K562 (cell line): ENCODE data around the gene PAIP1. TPM values are rescaled to one million over a fixed set of nuclear protein-coding genes. Genes with fewer than 3 reads are reported as not detected.

ENCODE experiments used
- CHD2 ChIP-seq: IDR thresholded peaks from 2 replicates; pipeline ENCODE4 v1.6.1; 2011; ENCODE audit warnings: low read depth, low read length
- EGR1 ChIP-seq: fragments of 450-650 bp; conservative IDR thresholded peaks from 2 replicates; pipeline ENCODE4 v1.6.1; 2017; ENCODE audit warnings: mild to moderate bottlenecking
- ELF4 ChIP-seq: fragments of 450-650 bp; formaldehyde crosslinking; IDR thresholded peaks from 2 replicates; pipeline ENCODE4 v1.4.0; 2022; ENCODE audit warnings: missing genetic modification characterization
- GTF2F1 ChIP-seq: IDR thresholded peaks from 2 replicates; pipeline ENCODE4 v1.6.1; 2011; ENCODE audit warnings: low read depth, low read length, improper control_type of control experiment
- KAT8 ChIP-seq: fragments of 450-650 bp; IDR thresholded peaks from 2 replicates; pipeline ENCODE4 v1.6.1; 2016; ENCODE audit warnings: low read depth, mild to moderate bottlenecking
- KLF10 ChIP-seq: fragments of 250-450 bp; sonication (Bioruptor Pico); IDR thresholded peaks from 2 replicates; pipeline ENCODE4 v1.6.1; 2021; ENCODE audit warnings: matching md5 sums
- MAFK ChIP-seq: IDR thresholded peaks from 2 replicates; pipeline ENCODE4 v1.6.1; 2011; ENCODE audit warnings: low read length, improper control_type of control experiment
- MTA3 ChIP-seq: fragments of 450-650 bp; formaldehyde crosslinking; IDR thresholded peaks from 2 replicates; pipeline ENCODE4 v1.6.1; 2017; ENCODE audit warnings: mild to moderate bottlenecking, borderline replicate concordance
- NFXL1 ChIP-seq: fragments of 450-650 bp; formaldehyde crosslinking; IDR thresholded peaks from 2 replicates; pipeline ENCODE4 v1.4.0; 2021; ENCODE audit warnings: mild to moderate bottlenecking
- RBM15 ChIP-seq: fragments of 200-400 bp; formaldehyde crosslinking; IDR thresholded peaks from 2 replicates; pipeline ENCODE4 v1.6.1; 2018; ENCODE audit warnings: mild to moderate bottlenecking, low read length, moderate library complexity; ENCODE audit not compliant: insufficient read depth
- SAP30 ChIP-seq: fragments of 200-600 bp; sonication (generic); IDR thresholded peaks from 2 replicates; pipeline ENCODE4 v1.6.1; 2012; ENCODE audit warnings: borderline replicate concordance, low read depth, mild to moderate bottlenecking, moderate library complexity, low read length, control low read depth, inconsistent platforms; ENCODE audit not compliant: insufficient read depth, poor library complexity, severe bottlenecking
- SIRT6 ChIP-seq: IDR thresholded peaks from one replicate; pipeline ENCODE4 v1.6.1; 2012; ENCODE audit warnings: low read depth, mild to moderate bottlenecking, control low read depth, inconsistent platforms, low read length, moderate library complexity
- ZBTB17 ChIP-seq: fragments of 450-650 bp; formaldehyde crosslinking; IDR thresholded peaks from 2 replicates; pipeline ENCODE4 v1.4.0; 2020; ENCODE audit warnings: mild to moderate bottlenecking
- ZNF121 ChIP-seq: sonication (generic); formaldehyde crosslinking; conservative IDR thresholded peaks from 2 replicates; pipeline ENCODE4 v1.8.0; 2022; ENCODE audit warnings: missing genetic modification reagents
- ZNF263 ChIP-seq: sonication (generic); formaldehyde crosslinking; IDR thresholded peaks from 2 replicates; pipeline ENCODE4 v1.8.0; 2022; ENCODE audit warnings: mild to moderate bottlenecking, missing genetic modification reagents, borderline replicate concordance
- polyA plus RNA-seq, 8 experiments: library from polyadenylated mRNA; depleted of rRNA in 4 of 8; stranded (reverse) in 5 of 8; unstranded in 3 of 8; fragments of >200 nt; fragmentation: Nextera tagmentation in 2 of 8; fragmentation: Illumina TruSeq in 1 of 8; extraction: Ambion mirVana in 2 of 8; extraction: Trizol in 1 of 8; gene quantifications; 2 replicates each; pipeline versions ENCODE4 v1.2.1 to v1.2.3, GENCODE V29; 2011 to 2014; ENCODE audit warnings: inconsistent platforms in 1 of 8, missing spikeins in 1 of 8
- total RNA-seq, 7 experiments: library from RNA; depleted of rRNA in 6 of 7; stranded (reverse); fragments of >200 nt in 6 of 7; fragmentation: Illumina TruSeq in 2 of 7; extraction: Trizol in 2 of 7; gene quantifications; 2 replicates each; pipeline versions ENCODE4 v1.2.1 to v1.2.3, GENCODE V29; 2011 to 2021; ENCODE audit warnings: low replicate concordance in 1 of 7
- TF ChIP-seq, protein P1 (sequence below): fragments of 250-450 bp; sonication (Bioruptor Pico); IDR thresholded peaks from 2 replicates; pipeline ENCODE4 v1.8.0; 2021; ENCODE audit warnings: mild to moderate bottlenecking, moderate library complexity
- TF ChIP-seq, protein P2 (sequence below): fragments of 250-450 bp; sonication (Bioruptor Pico); IDR thresholded peaks from 2 replicates; pipeline ENCODE4 v1.8.0; 2022; ENCODE audit warnings: moderate library complexity, mild to moderate bottlenecking, inconsistent platforms
- TF ChIP-seq, protein P3 (sequence below): fragments of 250-450 bp; sonication (Bioruptor Pico); IDR thresholded peaks from 2 replicates; pipeline ENCODE4 v1.8.0; 2022; ENCODE audit warnings: moderate library complexity, mild to moderate bottlenecking, inconsistent platforms
- TF ChIP-seq, protein P4 (sequence below): fragments of 250-450 bp; sonication (Bioruptor Pico); IDR thresholded peaks from 2 replicates; pipeline ENCODE4 v1.4.0; 2020
- TF ChIP-seq, protein P5 (sequence below), 3 experiments: IDR thresholded peaks in 2 of 3; conservative IDR thresholded peaks in 1 of 3; 2 replicates each; pipeline ENCODE4 v1.5.1; 2011 to 2012; ENCODE audit warnings: low read length in 3 of 3, mild to moderate bottlenecking in 3 of 3, control low read depth in 2 of 3, improper control_type of control experiment in 1 of 3, inconsistent platforms in 1 of 3, low read depth in 1 of 3, mixed read lengths in 1 of 3, moderate library complexity in 1 of 3; ENCODE audit not compliant: insufficient read depth in 2 of 3

PAIP1 gene
- total and polyA plus RNA-seq, 9 of the 15 experiments (the other 6 are each of a cell fraction or from before 2014, with no cell fraction given): 51.7 to 181 (median 102) TPM

DNA sequence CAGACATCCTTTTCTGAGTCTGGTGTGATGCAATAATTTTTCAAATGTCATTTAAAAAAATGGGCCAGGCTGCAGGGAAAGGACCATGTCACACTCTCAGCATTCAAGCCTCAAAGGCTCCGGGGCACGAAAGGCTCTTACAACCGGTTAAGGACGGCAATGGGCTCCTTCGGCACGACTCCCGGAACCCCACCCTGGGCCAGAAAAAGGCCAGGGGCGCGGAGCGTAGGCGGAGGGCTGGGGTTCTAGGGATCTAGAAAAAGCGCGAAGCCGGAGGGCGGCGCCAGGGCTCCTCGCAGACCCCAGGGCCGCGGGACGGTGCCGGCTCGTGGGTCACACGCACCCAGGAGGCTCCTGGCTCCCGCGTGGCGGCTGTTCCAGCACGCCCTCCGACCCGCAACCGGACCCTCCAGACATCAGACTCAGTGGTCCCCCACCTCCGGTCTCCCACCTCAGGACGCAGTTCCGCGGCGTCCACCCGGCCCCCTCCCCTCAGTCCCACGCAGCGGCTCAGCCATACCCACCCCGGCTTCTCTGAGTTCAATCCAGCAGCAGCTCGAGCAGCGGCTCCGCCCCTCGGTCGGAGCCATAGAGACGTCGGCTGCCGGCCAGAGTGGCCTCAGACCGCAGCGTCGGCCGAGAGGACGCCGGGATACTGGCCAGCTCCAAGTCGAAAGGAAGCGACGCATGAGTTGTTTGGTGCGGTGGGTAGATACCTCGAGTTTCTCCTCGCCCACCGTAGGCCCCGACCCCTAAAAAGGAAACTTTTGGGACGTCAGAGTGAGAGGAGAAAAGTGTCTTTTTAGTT lies 73.4 kb downstream of the PAIP1 start, which contains the start of gene TMEM267 (continued):
- TF ChIP-seq, protein P1, sequence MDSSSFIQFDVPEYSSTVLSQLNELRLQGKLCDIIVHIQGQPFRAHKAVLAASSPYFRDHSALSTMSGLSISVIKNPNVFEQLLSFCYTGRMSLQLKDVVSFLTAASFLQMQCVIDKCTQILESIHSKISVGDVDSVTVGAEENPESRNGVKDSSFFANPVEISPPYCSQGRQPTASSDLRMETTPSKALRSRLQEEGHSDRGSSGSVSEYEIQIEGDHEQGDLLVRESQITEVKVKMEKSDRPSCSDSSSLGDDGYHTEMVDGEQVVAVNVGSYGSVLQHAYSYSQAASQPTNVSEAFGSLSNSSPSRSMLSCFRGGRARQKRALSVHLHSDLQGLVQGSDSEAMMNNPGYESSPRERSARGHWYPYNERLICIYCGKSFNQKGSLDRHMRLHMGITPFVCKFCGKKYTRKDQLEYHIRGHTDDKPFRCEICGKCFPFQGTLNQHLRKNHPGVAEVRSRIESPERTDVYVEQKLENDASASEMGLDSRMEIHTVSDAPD (CRISPR knock-in tag): no peak
- TF ChIP-seq RBM15 (no peak), ZNF263 (CRISPR knock-in tag) (no peak), MTA3 (peak; percentile 68), KAT8 (no peak), MAFK (0 out of 2 replicates have a peak, but pooled peaks have one; percentile 3), GTF2F1 (peak; percentile 88), SAP30 (peak; percentile 58), EGR1 (peak; percentile 94), NFXL1 (CRISPR knock-in tag) (no peak), ZBTB17 (CRISPR knock-in tag) (0 out of 2 replicates have a peak, but pooled peaks have one; percentile 17), CHD2 (0 out of 2 replicates have a peak, but pooled peaks have one; percentile 12), ZNF121 (CRISPR knock-in tag) (no peak), KLF10 (no peak), ELF4 (CRISPR knock-in tag) (no peak), SIRT6 (no peak)
- TF ChIP-seq, protein P2, sequence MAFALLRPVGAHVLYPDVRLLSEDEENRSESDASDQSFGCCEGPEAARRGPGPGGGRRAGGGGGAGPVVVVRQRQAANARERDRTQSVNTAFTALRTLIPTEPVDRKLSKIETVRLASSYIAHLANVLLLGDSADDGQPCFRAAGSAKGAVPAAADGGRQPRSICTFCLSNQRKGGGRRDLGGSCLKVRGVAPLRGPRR: no peak
- TF ChIP-seq, protein P3, sequence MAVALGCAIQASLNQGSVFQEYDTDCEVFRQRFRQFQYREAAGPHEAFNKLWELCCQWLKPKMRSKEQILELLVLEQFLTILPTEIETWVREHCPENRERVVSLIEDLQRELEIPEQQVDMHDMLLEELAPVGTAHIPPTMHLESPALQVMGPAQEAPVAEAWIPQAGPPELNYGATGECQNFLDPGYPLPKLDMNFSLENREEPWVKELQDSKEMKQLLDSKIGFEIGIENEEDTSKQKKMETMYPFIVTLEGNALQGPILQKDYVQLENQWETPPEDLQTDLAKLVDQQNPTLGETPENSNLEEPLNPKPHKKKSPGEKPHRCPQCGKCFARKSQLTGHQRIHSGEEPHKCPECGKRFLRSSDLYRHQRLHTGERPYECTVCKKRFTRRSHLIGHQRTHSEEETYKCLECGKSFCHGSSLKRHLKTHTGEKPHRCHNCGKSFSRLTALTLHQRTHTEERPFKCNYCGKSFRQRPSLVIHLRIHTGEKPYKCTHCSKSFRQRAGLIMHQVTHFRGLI (CRISPR knock-in tag): no peak
- TF ChIP-seq, protein P4, sequence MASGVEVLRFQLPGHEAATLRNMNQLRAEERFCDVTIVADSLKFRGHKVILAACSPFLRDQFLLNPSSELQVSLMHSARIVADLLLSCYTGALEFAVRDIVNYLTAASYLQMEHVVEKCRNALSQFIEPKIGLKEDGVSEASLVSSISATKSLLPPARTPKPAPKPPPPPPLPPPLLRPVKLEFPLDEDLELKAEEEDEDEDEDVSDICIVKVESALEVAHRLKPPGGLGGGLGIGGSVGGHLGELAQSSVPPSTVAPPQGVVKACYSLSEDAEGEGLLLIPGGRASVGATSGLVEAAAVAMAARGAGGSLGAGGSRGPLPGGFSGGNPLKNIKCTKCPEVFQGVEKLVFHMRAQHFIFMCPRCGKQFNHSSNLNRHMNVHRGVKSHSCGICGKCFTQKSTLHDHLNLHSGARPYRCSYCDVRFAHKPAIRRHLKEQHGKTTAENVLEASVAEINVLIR (CRISPR knock-in tag): peak; percentile 43; the same call in 1 of the 2 replicates
- TF ChIP-seq, protein P5, sequence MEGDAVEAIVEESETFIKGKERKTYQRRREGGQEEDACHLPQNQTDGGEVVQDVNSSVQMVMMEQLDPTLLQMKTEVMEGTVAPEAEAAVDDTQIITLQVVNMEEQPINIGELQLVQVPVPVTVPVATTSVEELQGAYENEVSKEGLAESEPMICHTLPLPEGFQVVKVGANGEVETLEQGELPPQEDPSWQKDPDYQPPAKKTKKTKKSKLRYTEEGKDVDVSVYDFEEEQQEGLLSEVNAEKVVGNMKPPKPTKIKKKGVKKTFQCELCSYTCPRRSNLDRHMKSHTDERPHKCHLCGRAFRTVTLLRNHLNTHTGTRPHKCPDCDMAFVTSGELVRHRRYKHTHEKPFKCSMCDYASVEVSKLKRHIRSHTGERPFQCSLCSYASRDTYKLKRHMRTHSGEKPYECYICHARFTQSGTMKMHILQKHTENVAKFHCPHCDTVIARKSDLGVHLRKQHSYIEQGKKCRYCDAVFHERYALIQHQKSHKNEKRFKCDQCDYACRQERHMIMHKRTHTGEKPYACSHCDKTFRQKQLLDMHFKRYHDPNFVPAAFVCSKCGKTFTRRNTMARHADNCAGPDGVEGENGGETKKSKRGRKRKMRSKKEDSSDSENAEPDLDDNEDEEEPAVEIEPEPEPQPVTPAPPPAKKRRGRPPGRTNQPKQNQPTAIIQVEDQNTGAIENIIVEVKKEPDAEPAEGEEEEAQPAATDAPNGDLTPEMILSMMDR (IDR thresholded peaks at IDR 0.05 in 2 of 3, conservative IDR thresholded peaks at IDR 0.05 in 1 of 3; ENCODE audit: insufficient read depth in 2 of 3, low read depth in 1 of 3, low read length in 3 of 3): peak in 1 of 3 experiments; percentile 10; a peak in 1 of 6 replicates
